AG09319 (cell line): ENCODE measurements around the gene F13A1.

Source experiments
- DNase-seq: peaks from one replicate; pipeline ENCODE4 v3.0.0-alpha.2; 2010; ENCODE audit warnings: low read depth; ENCODE audit errors: extremely low read depth
- CTCF ChIP-seq: IDR thresholded peaks from 2 replicates; pipeline ENCODE4 v1.5.1; 2011; ENCODE audit warnings: low read depth, mild to moderate bottlenecking, inconsistent platforms, low read length, moderate library complexity

Gene F13A1

GRCh38 chr6:6227896-6228295 lies 92.6 kb downstream of the F13A1 start:
- no peak for TF ChIP-seq CTCF
- DNase-seq = no peak

- no peak for DNase-seq
- no peak for TF ChIP-seq CTCF
Observed at GRCh38 chr6:6225885-6226529, 94.5 kb downstream of the F13A1 start.

GRCh38 chr6:6224933-6225486 lies 95.5 kb downstream of the F13A1 start:
- no peak for TF ChIP-seq CTCF
- no peak for DNase-seq

GRCh38 chr6:6221787-6222535 lies 98.5 kb downstream of the F13A1 start:
- no peak for TF ChIP-seq CTCF
- DNase-seq = no peak

- no peak for DNase-seq
- TF ChIP-seq CTCF = no peak
Observed at GRCh38 chr6:6220718-6221117, 99.7 kb downstream of the F13A1 start.

GRCh38 chr6:6219716-6220115 lies 100.7 kb downstream of the F13A1 start:
- DNase-seq = no peak
- no peak for TF ChIP-seq CTCF

GRCh38 chr6:6218759-6219085 lies 101.7 kb downstream of the F13A1 start:
- no peak for TF ChIP-seq CTCF
- DNase-seq = no peak
